Osteoblast (primary cell): Measurements from ENCODE around the gene RBBP8. TPM values are rescaled to one million over a fixed set of nuclear protein-coding genes. Genes with fewer than 3 reads are reported as not detected.
A peak's percentile ranks its signal among the peaks of the same experiment; 100 is the strongest.

ENCODE experiments used
- DNase-seq: peaks from one replicate; pipeline ENCODE4 v3.0.0; 2011; ENCODE audit warnings: low spot score, mixed read lengths; ENCODE audit not compliant: insufficient read length; ENCODE audit errors: missing footprints
- H2AFZ ChIP-seq: 2 replicates; pipeline ENCODE4 v1.6.0; 2011; ENCODE audit warnings: mild to moderate bottlenecking, low read length
- H3K27ac ChIP-seq: 2 replicates; pipeline ENCODE4 v1.5.1; 2011; ENCODE audit warnings: mild to moderate bottlenecking, low read depth, low read length, moderate library complexity
- H3K27me3 ChIP-seq: 2 replicates; pipeline ENCODE4 v1.6.0; 2012; ENCODE audit warnings: mild to moderate bottlenecking, control low read depth, inconsistent platforms, low read length, moderate library complexity; ENCODE audit not compliant: insufficient read depth
- H3K36me3 ChIP-seq: 2 replicates; pipeline ENCODE4 v1.5.1; 2011; ENCODE audit warnings: mild to moderate bottlenecking, low read length, control low read depth, moderate library complexity; ENCODE audit not compliant: insufficient read depth
- H3K4me1 ChIP-seq: 2 replicates; pipeline ENCODE4 v1.5.1; 2011; ENCODE audit warnings: mild to moderate bottlenecking, low read length, control low read depth, moderate library complexity; ENCODE audit not compliant: insufficient read depth
- H3K4me2 ChIP-seq: 2 replicates; pipeline ENCODE4 v1.6.0; 2011; ENCODE audit warnings: mild to moderate bottlenecking, low read length; ENCODE audit not compliant: insufficient read depth
- H3K4me3 ChIP-seq: fragments of 200-600 bp; sonication (generic); 3 replicates; pipeline ENCODE4 v1.5.1; 2012; ENCODE audit warnings: mild to moderate bottlenecking, low read length, inconsistent platforms; ENCODE audit not compliant: insufficient read depth
- H3K79me2 ChIP-seq: 2 replicates; pipeline ENCODE4 v1.6.0; 2012; ENCODE audit warnings: mild to moderate bottlenecking, low read length, control low read depth, inconsistent platforms; ENCODE audit not compliant: insufficient read depth
- H3K9me3 ChIP-seq: 2 replicates; pipeline ENCODE4 v1.5.1; 2011; ENCODE audit warnings: low read depth, low read length, control low read depth
- H4K20me1 ChIP-seq: 2 replicates; pipeline ENCODE4 v1.6.0; 2012; ENCODE audit warnings: mild to moderate bottlenecking, low read length, control low read depth; ENCODE audit not compliant: insufficient read depth
- CTCF ChIP-seq: IDR thresholded peaks from 2 replicates; pipeline ENCODE4 v1.5.1; 2011; ENCODE audit warnings: mild to moderate bottlenecking, low read depth, low read length, moderate library complexity; ENCODE audit errors: extremely low read depth
- total RNA-seq: library from RNA; depleted of rRNA; stranded (reverse); fragments of >200 nt; gene quantifications from 2 replicates; pipeline ENCODE4 v1.2.3, GENCODE V29; 2012

The RBBP8 gene
- total RNA-seq, 1 donor: 40.2 TPM

GRCh38 chr18:23068570-23069310 lies 135.6 kb downstream of the RBBP8 start:
- no peaks in the 10 kb centered on the region for H3K9me3 ChIP-seq
- no peak for TF ChIP-seq CTCF
- H2AFZ ChIP-seq: no peak overlapping the region
- no peak for DNase-seq
- no peaks in the 10 kb centered on the region for H3K27me3 ChIP-seq
- no peaks in the 10 kb centered on the region for H3K36me3 ChIP-seq
- H3K79me2 ChIP-seq: no peaks in the 10 kb centered on the region
- H3K27ac ChIP-seq: no peak overlapping the region
- H3K4me2 ChIP-seq: no peak overlapping the region
- H3K4me1 ChIP-seq: no peaks in the 10 kb centered on the region
- no peak overlapping the region for H3K4me3 ChIP-seq
- no peaks in the 10 kb centered on the region for H4K20me1 ChIP-seq

- no peak overlapping the region for H2AFZ ChIP-seq
- H3K27ac ChIP-seq: no peak overlapping the region
- no peaks in the 10 kb centered on the region for H3K79me2 ChIP-seq
- no peaks in the 10 kb centered on the region for H3K36me3 ChIP-seq
- TF ChIP-seq CTCF: no peak
- H3K4me1 ChIP-seq: no peaks in the 10 kb centered on the region
- H3K4me3 ChIP-seq: no peak overlapping the region
- no peaks in the 10 kb centered on the region for H3K9me3 ChIP-seq
- DNase-seq: no peak
- no peak overlapping the region for H3K4me2 ChIP-seq
- H3K27me3 ChIP-seq: no peaks in the 10 kb centered on the region
- H4K20me1 ChIP-seq: no peaks in the 10 kb centered on the region
These were observed 136.4 kb downstream of the RBBP8 start for GRCh38 chr18:23069481-23069880.

GRCh38 chr18:23069898-23070297 lies 136.8 kb downstream of the RBBP8 start:
- no peaks in the 10 kb centered on the region for H3K27me3 ChIP-seq
- H3K4me1 ChIP-seq: no peaks in the 10 kb centered on the region
- H3K27ac ChIP-seq: no peak overlapping the region
- no peaks in the 10 kb centered on the region for H3K79me2 ChIP-seq
- no peaks in the 10 kb centered on the region for H3K9me3 ChIP-seq
- no peak overlapping the region for H2AFZ ChIP-seq
- H3K4me3 ChIP-seq: no peak overlapping the region
- DNase-seq: no peak
- TF ChIP-seq CTCF: no peak
- H3K4me2 ChIP-seq: no peak overlapping the region
- H3K36me3 ChIP-seq: no peaks in the 10 kb centered on the region
- H4K20me1 ChIP-seq: no peaks in the 10 kb centered on the region

- Histone ChIP-seq H3K4me1 (no peaks in the 10 kb centered on the region), H2AFZ (peak overlapping the region; percentile 27), H3K9me3 (no peaks in the 10 kb centered on the region), H3K4me2 (no peak overlapping the region), H4K20me1 (no peaks in the 10 kb centered on the region), H3K79me2 (no peaks in the 10 kb centered on the region), H3K27me3 (no peaks in the 10 kb centered on the region), H3K4me3 (no peak overlapping the region), H3K36me3 (no peaks in the 10 kb centered on the region), H3K27ac (no peak overlapping the region)
- no peak for DNase-seq
- no peak for TF ChIP-seq CTCF
These were observed 138.2 kb downstream of the RBBP8 start for GRCh38 chr18:23071285-23071684.
